NCI-H1436 (cell line): Measurements from ENCODE around the gene ARHGEF38.
A peak's percentile ranks its signal among the peaks of the same experiment; 100 is the strongest.

Experiments used
- DNase-seq: peaks from one replicate; lab custom pipeline; 2025; lab: John Stamatoyannopoulos, UW

The ARHGEF38 gene

GRCh38 chr4:105613306-105613705 lies 60.9 kb downstream of the ARHGEF38 start:
- DNase-seq: peak; percentile 76

DNA sequence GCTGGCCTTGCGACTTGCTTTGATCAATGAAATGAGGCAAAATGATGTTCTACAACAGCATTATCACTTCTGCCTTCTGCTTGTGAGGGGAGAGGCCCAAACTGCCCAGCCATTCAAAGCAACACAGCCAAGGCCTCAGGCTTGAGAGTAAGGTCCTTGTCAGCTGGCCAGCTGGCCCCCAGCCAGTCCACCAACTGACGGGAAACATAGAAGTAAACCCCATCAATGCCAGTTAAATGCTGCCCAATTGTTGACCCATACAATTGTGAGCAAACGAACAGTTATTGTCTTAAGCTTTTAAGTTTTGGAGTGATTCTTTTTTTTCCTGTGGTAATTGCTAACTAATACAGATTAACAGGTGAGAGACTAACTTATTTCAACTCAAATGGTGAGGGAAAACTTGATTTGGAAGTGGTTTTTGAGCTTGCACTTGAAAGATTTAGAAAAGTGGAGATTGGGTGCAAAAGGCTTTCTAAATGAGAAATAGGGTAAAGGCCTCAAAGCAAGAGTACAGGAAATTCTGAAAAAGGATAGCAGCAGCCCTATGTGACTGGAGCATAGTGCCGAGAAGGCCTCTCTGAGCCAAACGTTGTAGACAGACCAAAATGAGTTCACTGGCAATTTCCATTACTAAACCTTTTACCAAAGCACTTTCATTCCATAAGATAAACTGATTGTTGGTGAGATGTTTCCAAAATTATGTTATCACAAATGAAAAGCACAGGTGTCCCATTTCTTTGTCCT lies 66.9 kb downstream of the ARHGEF38 start:
- DNase-seq: no peak

DNA sequence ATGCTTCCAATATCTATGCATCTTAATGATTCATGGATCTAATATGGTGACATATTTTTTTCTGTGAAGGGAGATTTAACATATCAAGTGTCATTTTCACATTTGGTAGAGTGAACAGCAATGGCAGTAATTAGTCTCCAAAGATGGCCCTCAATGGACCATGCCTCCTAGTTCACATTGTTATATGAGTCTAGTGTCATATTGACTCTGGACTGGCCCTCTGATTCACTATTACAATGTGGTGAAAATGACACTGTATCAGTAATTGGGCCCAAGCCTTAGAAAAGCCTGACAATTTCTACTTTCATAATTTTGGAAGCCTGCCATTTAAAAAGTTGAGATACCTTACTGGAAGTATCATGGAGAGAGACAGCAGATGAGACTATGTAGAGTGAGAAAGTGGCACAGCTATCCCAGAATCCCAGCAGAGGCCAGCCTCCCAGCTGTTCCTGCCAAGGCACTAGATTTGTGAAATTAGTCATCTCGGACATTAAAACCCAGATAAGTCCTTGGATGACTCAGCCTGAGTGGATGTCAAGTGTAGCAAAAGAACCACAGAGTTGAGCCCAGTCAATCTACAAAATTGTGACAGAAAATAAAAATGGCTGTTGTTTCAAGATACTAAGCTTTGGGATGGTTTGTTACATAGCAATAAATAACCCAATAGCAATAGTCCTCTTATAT lies 68.4 kb downstream of the ARHGEF38 start:
- no peak for DNase-seq

GRCh38 chr4:105622269-105622668 lies 69.8 kb downstream of the ARHGEF38 start:
- DNase-seq: no peak

- no peak for DNase-seq
Measured at GRCh38 chr4:105623099-105623498, 70.7 kb downstream of the ARHGEF38 start.

GRCh38 chr4:105624530-105624929 lies 72.1 kb downstream of the ARHGEF38 start:
- no peak for DNase-seq

- no peak for DNase-seq
Measured at GRCh38 chr4:105625214-105625613, 72.8 kb downstream of the ARHGEF38 start.

- no peak for DNase-seq
Measured at GRCh38 chr4:105626846-105627245, 74.4 kb downstream of the ARHGEF38 start.

GRCh38 chr4:105627620-105628019 lies 75.2 kb downstream of the ARHGEF38 start:
- no peak for DNase-seq

- DNase-seq: no peak
Measured at GRCh38 chr4:105630670-105631655, 78.5 kb downstream of the ARHGEF38 start.

DNA sequence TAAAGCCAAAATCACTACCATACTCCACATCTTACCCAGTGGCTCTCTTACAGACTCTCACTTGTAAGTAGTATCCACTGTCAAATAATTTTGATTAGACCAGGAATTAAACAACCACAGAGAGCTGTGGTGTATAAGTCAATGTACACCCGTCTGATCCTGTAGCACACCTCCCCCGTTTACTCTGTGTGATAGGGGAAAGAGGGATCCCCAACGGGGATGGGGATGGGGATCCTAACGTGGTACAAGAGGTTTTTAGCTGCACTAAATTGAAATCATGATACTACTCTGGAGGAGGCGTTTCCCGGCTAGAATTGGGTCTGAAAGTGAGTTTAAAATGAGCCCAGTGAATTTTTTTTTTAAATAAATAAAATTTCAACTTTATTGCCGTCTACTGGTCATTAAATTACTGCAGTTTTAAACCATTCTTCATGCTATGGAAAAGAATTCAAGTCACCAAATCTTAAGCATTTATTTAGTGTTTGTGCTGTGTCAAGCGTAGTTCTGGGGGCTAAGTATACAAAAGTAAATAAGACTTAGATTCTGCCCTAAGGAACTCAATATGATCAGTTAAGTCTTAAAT lies 79.5 kb downstream of the ARHGEF38 start:
- DNase-seq: no peak

DNA sequence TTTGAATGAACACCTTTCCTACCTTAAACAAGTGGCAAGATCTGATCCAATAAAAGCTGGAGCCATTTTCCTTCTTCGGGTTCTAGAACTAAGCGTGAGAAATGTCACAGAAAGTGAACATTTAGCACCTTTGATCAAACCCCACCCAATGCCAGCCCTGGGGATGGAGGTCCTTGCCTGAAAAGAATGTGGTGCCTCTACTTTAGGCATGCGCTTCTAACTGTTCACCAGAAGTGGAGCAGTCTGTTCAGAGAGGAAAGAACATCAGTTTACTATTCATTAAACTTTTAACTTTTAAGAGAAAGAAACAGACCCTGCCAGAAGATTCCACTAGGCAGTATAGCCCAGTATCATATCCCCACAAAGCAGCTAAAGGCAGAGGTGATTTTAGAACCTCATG lies 80.2 kb downstream of the ARHGEF38 start:
- no peak for DNase-seq

- no peak for DNase-seq
Measured at GRCh38 chr4:105633241-105633640, 80.8 kb downstream of the ARHGEF38 start.

DNA sequence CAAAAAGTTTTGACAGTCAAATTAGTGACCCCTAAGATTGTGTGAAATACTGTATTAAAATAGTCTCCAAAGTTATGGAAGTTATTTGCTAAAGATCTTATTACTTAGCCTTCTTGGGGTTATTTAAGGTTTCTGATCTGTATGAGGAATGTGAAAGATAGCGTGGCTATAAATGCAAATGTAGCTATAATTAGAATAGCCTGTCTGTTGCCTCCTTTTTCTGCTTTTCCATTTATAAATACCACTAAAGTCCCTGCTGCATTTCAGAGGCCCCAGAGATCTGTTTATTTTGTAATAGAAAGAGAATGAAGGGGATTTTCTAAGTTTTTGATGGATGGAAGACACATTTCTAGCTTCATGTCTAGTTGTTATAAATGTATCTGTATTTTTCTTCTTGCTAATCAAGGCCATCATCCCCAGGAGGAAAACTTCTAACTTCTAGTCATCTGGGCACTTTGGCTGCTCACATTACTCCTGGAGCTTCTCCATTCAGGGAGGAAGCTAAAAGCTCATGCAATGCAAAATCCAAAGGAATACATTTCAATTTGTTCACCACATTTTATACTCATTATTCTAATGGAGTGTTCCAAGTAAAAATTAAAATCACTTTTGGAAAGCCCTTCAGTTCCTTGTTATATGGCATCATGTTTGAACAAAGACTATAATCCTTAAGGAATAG lies 82.1 kb downstream of the ARHGEF38 start:
- no peak for DNase-seq

- peak; percentile 80 for DNase-seq
Measured at GRCh38 chr4:105637408-105638176, 85.2 kb downstream of the ARHGEF38 start.

DNA sequence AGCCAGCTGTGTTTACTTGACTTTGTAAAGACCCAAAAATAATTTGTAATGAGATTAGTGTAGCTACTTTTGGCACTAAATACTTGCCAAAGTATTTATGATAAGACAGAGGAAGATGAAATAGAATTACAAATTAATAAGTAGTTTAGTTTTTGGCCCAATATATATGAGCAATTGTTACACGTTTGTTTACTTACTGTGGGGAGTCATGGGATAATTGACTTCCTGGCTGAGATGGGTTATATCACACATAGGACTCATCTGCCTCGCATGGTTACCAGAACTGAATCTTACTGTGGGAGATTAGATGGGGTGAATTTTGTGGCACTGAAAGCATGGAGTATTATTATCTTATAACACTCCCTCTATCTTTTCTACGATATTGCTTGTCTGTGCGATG lies 89.4 kb downstream of the ARHGEF38 start:
- no peak for DNase-seq

- DNase-seq: no peak
Measured at GRCh38 chr4:105644257-105644656, 91.8 kb downstream of the ARHGEF38 start.

DNA sequence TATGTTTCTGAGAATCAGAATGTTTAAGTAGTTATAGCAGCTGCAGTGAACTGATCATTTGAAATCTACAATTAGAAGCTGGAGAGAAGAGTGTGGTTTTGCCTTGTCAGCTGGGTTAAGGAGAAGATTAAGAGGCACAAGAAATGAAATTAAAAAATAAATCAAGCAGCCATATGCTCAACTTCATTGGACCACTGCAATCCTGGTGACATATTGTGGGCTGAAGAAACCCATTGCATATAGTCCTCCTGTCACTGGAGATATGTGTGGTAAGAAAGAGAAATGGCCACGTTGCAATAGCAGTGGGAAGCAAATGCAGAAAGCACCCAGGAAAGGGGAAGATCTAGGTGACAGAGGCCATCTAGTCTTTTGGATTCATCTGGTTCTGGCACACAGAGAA lies 93.0 kb downstream of the ARHGEF38 start:
- no peak for DNase-seq

GRCh38 chr4:105650190-105650589 lies 97.8 kb downstream of the ARHGEF38 start:
- DNase-seq: no peak

DNA sequence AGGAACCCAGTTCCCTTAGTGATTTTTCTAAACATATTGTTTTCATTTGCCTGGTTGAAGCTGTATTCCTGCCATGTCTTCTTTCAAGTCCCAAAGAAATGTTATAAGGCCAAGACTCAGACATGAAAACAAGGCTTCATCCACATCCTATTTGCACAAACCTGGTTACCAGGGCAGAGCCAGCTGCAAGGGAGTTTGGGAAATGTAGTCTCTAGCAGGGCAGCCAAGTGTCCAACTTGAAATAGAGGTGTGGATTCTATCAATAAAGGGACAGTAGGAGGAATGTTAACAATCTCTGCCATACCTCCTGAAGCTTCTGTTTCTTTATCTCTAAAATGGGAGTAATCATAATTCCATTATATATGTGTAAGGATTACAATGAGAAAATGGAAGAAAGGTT lies 99.5 kb downstream of the ARHGEF38 start:
- no peak for DNase-seq
